Choroid plexus epithelial cell (primary cell): ENCODE data around the gene DOC2B.
"Not testable (repeated sequence)": the region's sequence is repeated elsewhere in the genome, so short reads cannot be mapped to it uniquely, and the experiment has no call there.

Experiments
- DNase-seq: peaks from one replicate; pipeline ENCODE4 v3.0.0-alpha.2; 2010; ENCODE audit warnings: low read depth
- H3K4me3 ChIP-seq: 2 replicates; pipeline ENCODE4 v1.5.1; 2011; ENCODE audit warnings: low read depth, mild to moderate bottlenecking, control low read depth, low read length, moderate library complexity
- TF ChIP-seq, protein P1 (sequence below): conservative IDR thresholded peaks from 2 replicates; pipeline ENCODE4 v1.5.1; 2011; ENCODE audit warnings: low read depth, mild to moderate bottlenecking, control low read depth, inconsistent platforms, low read length, moderate library complexity

Gene DOC2B

DNA sequence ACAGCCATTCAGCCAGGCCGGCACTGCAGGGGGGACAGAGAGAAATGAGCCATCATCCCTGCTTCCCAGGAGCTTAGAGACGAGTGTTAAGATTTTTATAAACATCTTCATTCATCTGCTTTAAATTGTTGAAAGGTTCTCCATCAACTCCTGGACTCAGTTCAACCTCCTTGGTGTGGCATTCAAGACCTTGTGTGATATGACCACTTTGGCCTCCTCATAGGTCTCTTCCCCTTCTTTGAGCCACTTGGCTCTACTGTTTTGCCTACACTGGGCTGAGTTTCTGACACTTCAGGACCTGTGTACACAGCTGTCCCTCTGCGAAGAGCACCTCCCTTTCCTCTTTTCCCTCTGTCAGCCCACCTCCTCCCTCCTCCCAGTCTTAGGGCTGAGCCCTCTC lies 4.3 kb downstream of the DOC2B start:
- no peak overlapping the region for H3K4me3 ChIP-seq
- DNase-seq = no peak
- TF ChIP-seq, protein P1, sequence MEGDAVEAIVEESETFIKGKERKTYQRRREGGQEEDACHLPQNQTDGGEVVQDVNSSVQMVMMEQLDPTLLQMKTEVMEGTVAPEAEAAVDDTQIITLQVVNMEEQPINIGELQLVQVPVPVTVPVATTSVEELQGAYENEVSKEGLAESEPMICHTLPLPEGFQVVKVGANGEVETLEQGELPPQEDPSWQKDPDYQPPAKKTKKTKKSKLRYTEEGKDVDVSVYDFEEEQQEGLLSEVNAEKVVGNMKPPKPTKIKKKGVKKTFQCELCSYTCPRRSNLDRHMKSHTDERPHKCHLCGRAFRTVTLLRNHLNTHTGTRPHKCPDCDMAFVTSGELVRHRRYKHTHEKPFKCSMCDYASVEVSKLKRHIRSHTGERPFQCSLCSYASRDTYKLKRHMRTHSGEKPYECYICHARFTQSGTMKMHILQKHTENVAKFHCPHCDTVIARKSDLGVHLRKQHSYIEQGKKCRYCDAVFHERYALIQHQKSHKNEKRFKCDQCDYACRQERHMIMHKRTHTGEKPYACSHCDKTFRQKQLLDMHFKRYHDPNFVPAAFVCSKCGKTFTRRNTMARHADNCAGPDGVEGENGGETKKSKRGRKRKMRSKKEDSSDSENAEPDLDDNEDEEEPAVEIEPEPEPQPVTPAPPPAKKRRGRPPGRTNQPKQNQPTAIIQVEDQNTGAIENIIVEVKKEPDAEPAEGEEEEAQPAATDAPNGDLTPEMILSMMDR = no peak

DNA sequence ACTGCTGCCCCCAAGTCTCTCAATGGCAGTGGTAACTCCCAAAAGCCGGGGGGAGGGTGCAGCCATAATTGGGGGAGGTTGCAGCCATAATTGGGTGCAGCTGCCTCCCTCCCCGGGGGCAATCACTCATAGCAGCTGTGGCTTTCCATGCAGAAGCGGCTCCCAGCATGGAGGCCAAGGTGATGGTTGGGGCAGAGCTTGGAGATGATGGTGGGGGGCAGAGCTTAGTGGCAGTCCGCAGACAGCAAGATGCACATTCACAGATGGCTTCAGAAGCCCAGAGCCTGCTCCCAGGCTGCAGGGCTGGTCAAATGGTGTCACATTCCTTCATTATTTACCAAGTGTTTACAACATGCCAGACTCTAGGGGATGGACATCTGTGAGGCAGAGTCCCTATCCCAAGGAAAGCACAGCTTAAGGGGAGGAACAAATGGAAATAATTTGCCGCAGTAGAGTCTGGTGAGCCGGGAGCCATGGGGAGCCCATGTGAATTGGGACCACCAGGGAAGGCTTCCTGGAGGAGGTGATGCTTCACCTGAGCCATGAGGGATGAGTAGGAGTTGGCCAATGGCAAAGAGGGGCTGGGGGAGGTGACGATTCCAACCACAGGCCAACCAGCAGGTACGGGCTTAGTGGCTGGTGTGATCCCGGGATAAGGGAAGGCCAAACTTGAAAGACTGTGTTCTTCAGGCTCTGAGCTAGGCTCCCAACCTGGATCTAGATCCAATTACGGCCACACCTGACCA lies 8.1 kb downstream of the DOC2B start:
- no peak overlapping the region for H3K4me3 ChIP-seq
- TF ChIP-seq, protein P1 = no peak
- no peak for DNase-seq

DNA sequence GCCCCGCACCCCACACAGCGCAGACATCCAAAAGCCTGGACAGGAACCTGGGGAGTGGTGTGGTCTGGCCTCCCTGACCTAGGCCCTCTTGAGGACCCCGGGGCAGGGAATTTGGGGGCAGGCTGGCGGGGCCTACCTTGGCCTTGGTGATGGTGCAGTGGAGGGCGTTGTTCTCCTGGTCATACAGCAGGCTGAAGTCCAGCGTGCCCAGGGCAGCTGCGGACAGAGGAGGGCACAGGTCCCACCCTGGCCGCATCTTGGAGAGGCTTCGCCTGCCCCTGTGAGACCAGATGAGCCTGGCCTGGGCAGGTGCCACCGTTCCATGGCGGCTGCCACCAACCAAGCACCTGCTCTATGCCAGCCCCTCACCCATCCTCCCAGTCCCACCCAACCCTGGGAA lies 9.0 kb downstream of the DOC2B start:
- H3K4me3 ChIP-seq = no peak overlapping the region
- no peak for DNase-seq
- TF ChIP-seq, protein P1 = no peak

DNA sequence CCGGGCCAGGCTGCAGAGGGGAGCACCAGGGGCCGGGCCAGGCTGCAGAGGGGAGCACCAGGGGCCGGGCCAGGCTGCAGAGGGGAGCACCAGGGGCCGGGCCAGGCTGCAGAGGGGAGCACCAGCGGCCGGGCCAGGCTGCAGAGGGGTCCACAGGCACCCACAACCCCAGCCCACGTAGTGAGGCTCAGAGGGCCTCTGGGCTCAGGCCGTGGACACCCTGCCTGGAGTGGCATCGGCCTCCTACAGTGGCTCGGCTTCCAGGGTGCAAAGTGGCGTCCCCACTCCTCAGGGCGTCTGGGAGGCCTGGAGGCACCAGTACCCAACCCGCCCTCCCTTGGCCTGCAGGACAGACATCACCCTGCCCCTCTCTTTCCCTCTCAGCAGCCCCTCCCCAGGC lies 9.6 kb downstream of the DOC2B start:
- no peak overlapping the region for H3K4me3 ChIP-seq
- DNase-seq = no peak
- TF ChIP-seq, protein P1 = no peak

DNA sequence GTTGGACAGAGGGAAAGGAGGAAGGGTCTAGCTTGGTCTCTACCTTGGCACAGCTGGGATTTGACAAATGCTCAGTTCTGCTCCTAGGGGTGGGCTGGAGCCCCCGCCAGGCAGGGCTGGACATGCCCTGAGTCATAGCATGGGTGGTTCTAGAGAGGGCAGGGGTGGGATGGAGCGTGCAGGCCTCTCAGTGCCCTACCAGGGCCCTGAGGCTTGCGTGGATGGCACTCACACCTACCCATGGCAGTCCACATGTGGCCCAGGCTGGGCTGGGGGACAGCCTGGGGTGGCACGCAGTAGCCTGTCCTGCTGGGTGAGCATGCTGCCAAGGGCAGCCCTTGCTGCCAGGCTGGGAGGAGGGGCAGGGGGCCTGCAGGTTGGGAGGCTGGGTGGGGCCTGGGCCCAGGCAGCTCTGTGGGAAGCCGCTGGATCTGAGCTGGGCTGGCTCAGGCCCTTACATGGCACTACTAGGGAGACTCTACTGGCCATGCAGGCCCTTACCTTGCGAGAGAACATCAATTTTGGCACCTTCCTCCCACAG lies 11.2 kb downstream of the DOC2B start:
- TF ChIP-seq, protein P1 = no peak
- H3K4me3 ChIP-seq = no peak overlapping the region
- DNase-seq = no peak

DNA sequence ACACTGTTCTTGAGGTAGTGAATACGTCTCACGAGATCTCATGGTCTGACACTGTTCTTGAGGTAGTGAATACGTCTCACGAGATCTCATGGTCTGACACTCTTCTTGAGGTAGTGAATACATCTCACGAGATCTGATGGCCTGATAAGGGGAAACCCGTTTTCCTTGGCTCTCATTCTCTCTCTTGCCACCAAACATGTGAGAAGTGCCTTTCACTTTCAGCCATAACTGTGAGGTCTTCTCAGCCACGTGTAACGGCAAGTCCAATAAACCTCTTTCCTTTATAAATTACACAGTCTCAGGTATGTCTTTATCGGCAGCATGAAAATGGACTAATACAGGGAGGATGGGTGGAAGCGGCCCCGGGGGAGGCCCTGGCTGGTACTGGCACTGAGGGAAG lies 12.8 kb downstream of the DOC2B start:
- DNase-seq = not testable (repeated sequence)

DNA sequence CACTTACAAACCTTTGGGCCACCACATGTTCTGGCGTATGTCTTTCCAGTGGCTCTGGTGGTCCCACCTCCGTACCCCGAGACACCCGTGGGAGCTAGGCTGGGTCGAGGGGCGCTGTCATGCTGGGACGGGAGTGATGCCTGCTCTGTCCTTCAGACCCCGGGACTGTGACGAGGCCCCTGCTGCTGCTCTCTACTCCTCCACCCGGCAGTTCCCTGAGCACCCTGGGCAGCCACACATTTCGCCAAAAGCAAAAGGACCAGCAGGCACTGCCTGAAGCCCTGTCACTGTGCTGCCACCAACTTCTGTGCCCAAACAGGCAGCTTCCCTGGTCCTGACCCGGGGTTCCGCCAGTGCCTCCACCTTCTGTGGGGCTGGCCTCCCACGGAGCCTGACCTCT lies 15.5 kb downstream of the DOC2B start:
- TF ChIP-seq, protein P1 = no peak
- no peak for DNase-seq
- no peak overlapping the region for H3K4me3 ChIP-seq

More for the DNA sequence above, 12.8 kb downstream of the DOC2B start:
- H3K4me3 ChIP-seq = not testable (repeated sequence)
